ENCODE results near the gene RPS28. TPM values are rescaled to one million over a fixed set of nuclear protein-coding genes. Genes with fewer than 3 reads are reported as not detected.

RPS28 gene
- total RNA-seq, 2 donors from 2014 or later, result 798 to 911 TPM

DNA sequence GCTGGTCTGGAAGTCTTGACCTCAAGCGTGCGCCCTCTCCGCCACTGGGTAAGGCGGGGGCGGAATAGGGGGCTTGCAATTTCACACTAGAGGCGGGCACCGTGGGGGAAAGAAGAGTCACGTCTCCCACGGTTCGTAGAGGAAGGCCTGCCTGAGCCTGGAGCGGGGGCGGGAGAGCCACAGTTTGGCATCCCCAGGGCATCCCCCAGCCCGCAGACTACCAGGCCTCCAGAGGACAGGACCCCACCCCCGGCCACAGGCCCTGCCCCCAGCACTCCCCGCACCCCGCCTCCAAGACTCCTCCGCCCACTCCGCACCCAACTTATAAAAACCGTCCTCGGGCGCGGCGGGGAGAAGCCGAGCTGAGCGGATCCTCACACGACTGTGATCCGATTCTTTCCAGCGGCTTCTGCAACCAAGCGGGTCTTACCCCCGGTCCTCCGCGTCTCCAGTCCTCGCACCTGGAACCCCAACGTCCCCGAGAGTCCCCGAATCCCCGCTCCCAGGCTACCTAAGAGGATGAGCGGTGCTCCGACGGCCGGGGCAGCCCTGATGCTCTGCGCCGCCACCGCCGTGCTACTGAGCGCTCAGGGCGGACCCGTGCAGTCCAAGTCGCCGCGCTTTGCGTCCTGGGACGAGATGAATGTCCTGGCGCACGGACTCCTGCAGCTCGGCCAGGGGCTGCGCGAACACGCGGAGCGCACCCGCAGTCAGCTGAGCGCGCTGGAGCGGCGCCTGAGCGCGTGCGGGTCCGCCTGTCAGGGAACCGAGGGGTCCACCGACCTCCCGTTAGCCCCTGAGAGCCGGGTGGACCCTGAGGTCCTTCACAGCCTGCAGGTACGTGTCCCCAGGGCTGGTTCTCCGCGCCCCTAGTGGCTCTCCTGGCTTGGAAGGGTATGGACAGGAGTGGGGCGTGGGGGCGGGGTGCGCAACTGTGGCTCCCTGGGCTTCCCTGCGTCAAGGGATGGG is 42.8 kb downstream of the RPS28 start, which contains the start of gene ANGPTL4:
Gene ANGPTL4 (plus strand): TSS at position 353 of the 969 bp plus-strand sequence. CDS start 167 bp downstream, at position 520.
- peak; percentile 93 for DNase-seq (ENCODE audit: low spot score)
- intact Hi-C loops (cut with DNase I), result no loop called here

DNA sequence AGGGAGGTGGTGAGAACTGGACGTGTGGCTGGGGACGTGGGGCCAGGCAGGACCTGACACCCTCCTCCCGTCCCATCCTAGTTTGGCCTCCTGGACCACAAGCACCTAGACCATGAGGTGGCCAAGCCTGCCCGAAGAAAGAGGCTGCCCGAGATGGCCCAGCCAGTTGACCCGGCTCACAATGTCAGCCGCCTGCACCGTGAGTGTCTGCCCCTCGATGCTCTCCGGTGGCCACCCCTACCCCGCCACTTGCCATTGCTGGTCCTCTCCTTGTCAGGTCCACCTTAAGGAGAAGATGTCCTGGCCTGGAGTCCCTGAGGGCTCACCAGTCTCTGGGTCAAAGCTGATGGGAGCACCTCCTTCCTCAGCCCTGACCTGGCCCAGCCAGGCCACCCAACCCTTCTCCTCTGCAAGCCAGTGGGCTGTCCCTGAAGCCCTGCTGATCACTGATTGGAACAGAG is 44.9 kb downstream of the RPS28 start:
- peak; percentile 76 for DNase-seq (ENCODE audit: low spot score)
- intact Hi-C loops (cut with DNase I), result no loop called here

DNA sequence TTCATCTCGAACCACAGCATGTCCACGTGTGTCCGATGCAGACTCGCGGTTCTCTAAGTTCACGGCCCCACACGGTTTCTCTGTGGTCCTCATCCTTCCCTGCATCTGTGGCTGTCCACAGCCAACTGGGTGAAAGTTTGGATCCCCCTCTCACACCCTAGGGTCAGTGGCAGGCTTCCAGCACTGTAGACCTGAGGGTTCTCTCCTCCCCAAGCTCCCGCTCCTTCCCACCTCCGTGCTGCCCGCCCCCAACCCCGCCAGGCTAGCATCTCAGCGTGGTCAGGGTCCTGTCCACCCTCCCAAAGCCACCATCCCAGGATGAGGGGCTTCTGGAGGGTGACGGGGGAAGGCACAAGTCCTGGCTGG is 45.6 kb downstream of the RPS28 start:
- DNase-seq (ENCODE audit: low spot score), result peak; percentile 78
- intact Hi-C loops (cut with DNase I), result no loop called here

DNA sequence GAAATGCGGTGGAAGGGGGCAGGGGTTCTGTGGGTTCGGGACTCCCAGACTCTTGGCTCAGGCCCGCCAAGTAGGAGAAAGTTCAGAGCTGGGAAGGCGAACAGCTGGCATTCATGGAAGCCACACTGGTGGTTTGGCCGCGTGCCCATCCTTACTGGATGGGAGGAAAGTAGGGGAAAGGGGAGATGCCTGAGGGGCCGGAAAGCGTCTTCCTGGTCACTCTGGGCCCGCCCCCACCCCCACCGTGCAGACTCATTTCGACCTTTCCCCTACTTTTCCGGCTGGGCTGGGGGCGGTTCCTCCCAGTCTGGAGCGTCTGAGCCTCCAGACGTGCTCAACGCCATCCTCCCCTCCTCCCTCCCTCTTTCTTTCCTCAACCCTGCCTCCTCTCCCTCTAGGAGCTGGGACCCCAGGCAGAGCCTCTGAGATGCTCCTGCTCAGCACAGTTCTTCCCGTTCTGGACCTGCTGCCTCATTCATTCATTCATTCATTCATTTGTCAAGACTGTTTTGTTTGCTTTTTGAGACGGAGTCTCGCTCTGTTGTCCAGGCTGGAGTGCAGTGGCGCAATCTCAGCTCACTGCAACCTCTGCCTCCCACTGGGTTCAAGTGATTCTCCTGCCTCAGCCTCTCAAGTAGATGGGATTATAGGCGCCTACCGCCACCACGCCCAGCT is 46.2 kb downstream of the RPS28 start:
- intact Hi-C loops (cut with DNase I), result no loop called here
- DNase-seq (ENCODE audit: low spot score), result peak; percentile 91

DNA sequence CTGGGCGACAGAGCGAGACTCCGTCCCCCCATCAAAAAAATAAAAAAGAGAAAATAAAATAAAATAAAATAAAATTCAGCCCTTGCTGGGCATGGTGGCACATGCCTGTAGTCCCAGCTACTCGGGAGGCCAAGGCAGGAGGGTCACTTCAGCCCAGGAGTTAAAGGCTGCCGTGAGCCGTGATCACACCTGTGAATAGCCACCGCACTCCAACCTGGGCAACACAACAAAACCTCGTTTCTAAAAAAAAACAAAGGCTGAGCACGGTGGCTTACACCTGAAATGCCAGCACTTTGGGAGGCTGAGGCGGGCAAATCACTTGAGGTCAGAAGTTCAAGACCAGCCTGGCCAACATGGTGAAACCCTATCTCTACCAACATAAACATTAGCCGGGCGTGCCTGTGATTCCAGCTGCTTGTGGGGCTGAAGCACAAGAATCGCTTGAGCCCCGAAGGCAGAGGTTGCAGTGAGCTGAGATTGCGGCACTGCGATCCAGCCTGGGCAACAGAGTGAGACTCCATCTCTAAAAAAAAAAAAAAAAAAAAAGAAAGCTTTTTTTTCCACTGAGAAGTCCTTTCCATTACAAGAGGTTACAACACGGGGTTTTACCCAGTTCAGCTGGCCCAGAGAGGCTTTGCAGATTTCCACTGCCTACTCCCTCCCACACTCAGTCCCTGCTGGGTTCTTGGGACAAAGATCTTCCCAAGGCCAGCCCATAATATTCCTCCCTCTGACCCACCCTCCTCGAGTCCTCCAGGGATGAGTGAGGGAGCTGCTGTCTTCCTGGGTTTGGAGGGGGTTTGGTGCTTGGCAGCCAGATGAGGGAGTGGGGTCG is 49.1 kb downstream of the RPS28 start:
- intact Hi-C loops (cut with DNase I), result no loop called here

DNA sequence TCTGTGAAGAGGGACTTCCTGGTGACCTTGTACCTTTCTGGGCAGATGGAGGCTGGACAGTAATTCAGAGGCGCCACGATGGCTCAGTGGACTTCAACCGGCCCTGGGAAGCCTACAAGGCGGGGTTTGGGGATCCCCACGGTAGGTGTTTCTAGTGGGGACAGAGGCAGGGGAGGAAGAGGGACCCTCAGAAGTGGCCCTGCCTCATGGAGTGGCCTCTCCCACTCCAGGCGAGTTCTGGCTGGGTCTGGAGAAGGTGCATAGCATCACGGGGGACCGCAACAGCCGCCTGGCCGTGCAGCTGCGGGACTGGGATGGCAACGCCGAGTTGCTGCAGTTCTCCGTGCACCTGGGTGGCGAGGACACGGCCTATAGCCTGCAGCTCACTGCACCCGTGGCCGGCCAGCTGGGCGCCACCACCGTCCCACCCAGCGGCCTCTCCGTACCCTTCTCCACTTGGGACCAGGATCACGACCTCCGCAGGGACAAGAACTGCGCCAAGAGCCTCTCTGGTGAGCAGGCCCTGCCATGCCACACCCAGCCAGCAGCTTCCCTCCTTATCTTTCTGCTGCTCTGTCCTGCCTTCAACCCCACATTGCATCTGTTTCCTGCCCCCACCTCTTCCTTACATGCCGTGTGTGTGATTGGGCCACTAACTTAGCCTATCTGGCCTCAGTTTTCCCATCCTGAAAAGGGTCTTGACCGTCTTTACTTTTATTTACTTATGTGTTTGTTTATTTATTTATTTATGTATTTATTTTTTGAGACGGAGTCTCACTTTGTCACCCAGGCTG is 49.9 kb downstream of the RPS28 start:
- DNase-seq (ENCODE audit: low spot score), result peak; percentile 75
- intact Hi-C loops (cut with DNase I), result no loop called here

More for the DNA sequence above, 49.1 kb downstream of the RPS28 start:
- peak; percentile 64 for DNase-seq (ENCODE audit: low spot score)

Other genes starting within 250 kb of the RPS28 start
- not detected for gene FBN3, start 171.9 kb upstream of the RPS28 start, total RNA-seq
- 10 to 100 TPM; 23.2 to 28.8 TPM for gene CERS4, start 112.1 kb upstream of the RPS28 start, total RNA-seq
- gene CD320, start 13.1 kb upstream of the RPS28 start, total RNA-seq, result 10 to 100 TPM; 29.2 to 31.6 TPM
- 10 to 100 TPM; 29.8 to 31.2 TPM for gene NDUFA7, start 121 bp upstream of the RPS28 start, total RNA-seq
- 10 to 100 TPM; 11.0 to 22.5 TPM for gene KANK3, start 21.8 kb downstream of the RPS28 start, total RNA-seq
- gene ANGPTL4, start 42.7 kb downstream of the RPS28 start, total RNA-seq, result 10 to 100 TPM; 10.4 to 95.3 TPM
- 10 to 100 TPM; 83.1 to 86.9 TPM for gene RAB11B, start 68.9 kb downstream of the RPS28 start, total RNA-seq
- gene MARCHF2, start 91.8 kb downstream of the RPS28 start, total RNA-seq, result 10 to 100 TPM; 50.3 to 57.6 TPM
- gene HNRNPM, start 123.5 kb downstream of the RPS28 start, total RNA-seq, result 100 to 1,000 TPM; 118 to 119 TPM
- gene PRAM1, start 181.1 kb downstream of the RPS28 start, total RNA-seq, result 1 to 10 TPM; 1.5 to 2.6 TPM
- 10 to 100 TPM; 15.9 to 16.0 TPM for gene ZNF414, start 192.7 kb downstream of the RPS28 start, total RNA-seq

Measured in posterior vena cava (tissue), 2 donors.